MCF 10A (cell line): ENCODE measurements around the gene HEBP1. TPM values are rescaled to one million over a fixed set of nuclear protein-coding genes. Genes with fewer than 3 reads are reported as not detected.

Experiments
- BruUV-seq: library from RNA; stranded (reverse); fragments of 400-500 nt; replicated peaks from 2 replicates; lab custom pipeline; 2021; lab: Mats Ljungman, UMichigan
- CTCF ChIA-PET: fragments of 300-600 bp; sonication (Branson Sonifier 250); formaldehyde crosslinking; extraction: SDS; loops from one replicate; lab custom pipeline; 2021; ENCODE audit warnings: antibody characterized with exemption, inconsistent platforms; lab: Yijun Ruan, JAX
- POLR2A ChIA-PET: fragments of 300-600, 350-650 bp; sonication (Branson Sonifier 250); formaldehyde crosslinking; extraction: SDS; loops from one replicate; lab custom pipeline; 2020; ENCODE audit warnings: antibody characterized with exemption, inconsistent platforms; lab: Yijun Ruan, JAX
- DNase-seq: peaks from one replicate; pipeline ENCODE4 v3.0.0-alpha.2; 2018; ENCODE audit not compliant: unreplicated experiment
- H3K27ac Mint-ChIP-seq: one replicate; pipeline ENCODE4 v1.8.0; 2022; ENCODE audit warnings: mild to moderate bottlenecking, low read depth, mixed read lengths; ENCODE audit not compliant: unreplicated experiment
- H3K27me3 Mint-ChIP-seq: one replicate; pipeline ENCODE4 v1.8.0; 2022; ENCODE audit warnings: mixed read lengths; ENCODE audit not compliant: insufficient read depth, unreplicated experiment
- H3K36me3 Mint-ChIP-seq: one replicate; pipeline ENCODE4 v1.8.0; 2022; ENCODE audit warnings: mild to moderate bottlenecking, moderate library complexity, mixed read lengths; ENCODE audit not compliant: insufficient read depth, unreplicated experiment
- H3K4me1 Mint-ChIP-seq: one replicate; pipeline ENCODE4 v1.8.0; 2022; ENCODE audit warnings: mixed read lengths; ENCODE audit not compliant: insufficient read depth, unreplicated experiment
- H3K4me3 Mint-ChIP-seq: one replicate; pipeline ENCODE4 v1.8.0; 2022; ENCODE audit warnings: mild to moderate bottlenecking, moderate library complexity, mixed read lengths; ENCODE audit not compliant: unreplicated experiment
- H3K9me3 Mint-ChIP-seq: one replicate; pipeline ENCODE4 v1.8.0; 2022; ENCODE audit warnings: mixed read lengths; ENCODE audit not compliant: unreplicated experiment
- CTCF ChIP-seq: fragments of 200-600 bp; IDR thresholded peaks from one replicate; pipeline ENCODE4 v1.8.0; 2022; ENCODE audit warnings: antibody characterized with exemption, mild to moderate bottlenecking; ENCODE audit not compliant: unreplicated experiment
- intact Hi-C: fragments of 100-400 bp; cut with micrococcal nuclease; formaldehyde crosslinking; loops from 2 replicates; pipeline ENCODE4 v1.14.1; 2022
- total RNA-seq: library from RNA; stranded (reverse); gene quantifications from 2 replicates; pipeline ENCODE4 v1.2.3, GENCODE V29; 2022

Gene HEBP1
- total RNA-seq, 1 experiment from 2014 or later: 30.8 TPM

GRCh38 chr12:13001775-13002040, 1.6 kb upstream of the HEBP1 start:
- BruUV-seq: no TSS peak
- Mint-ChIP-seq H3K4me3 (peak overlapping the region; percentile 66), H3K27ac (no peak overlapping the region), H3K27me3 (no peaks in the 10 kb centered on the region), H3K36me3 (peaks cover 6% of the 10 kb centered on the region), H3K4me1 (peaks cover 33% of the 10 kb centered on the region), H3K9me3 (no peaks in the 10 kb centered on the region)
- POLR2A ChIA-PET: interaction anchor here (0.9 to 1.9 kb wide), 6 partner anchors 84 to 221 kb away, joined by 3 to 7 read pairs (median 4); partner anchors contain the start of gene EMP1
- no peak for TF ChIP-seq CTCF
- intact Hi-C loops: loop anchor here (1.0 to 5.0 kb wide), 4 partner anchors 207 to 1366 kb away; partner anchors contain the start of gene ATF7IP
- CTCF ChIA-PET: interaction anchor here (0.7 to 1.7 kb wide), 4 partner anchors 34 to 211 kb away, joined by 3 to 8 read pairs (median 4); no protein-coding TSS in a partner anchor
- no peak for DNase-seq

- peak; percentile 25 for TF ChIP-seq CTCF
- peaks cover 33% of the 10 kb centered on the region for H3K4me1 Mint-ChIP-seq
- ChIA-PET CTCF (interaction anchor here (0.6 to 1.7 kb wide), 5 partner anchors 35 to 353 kb away, joined by 3 to 8 read pairs (median 4); no protein-coding TSS in a partner anchor), POLR2A (interaction anchor here (0.5 to 1.9 kb wide), 18 partner anchors 37 to 1365 kb away, joined by 3 to 7 read pairs (median 4); partner anchors contain the start of genes ATF7IP, EMP1 and FAM234B)
- H3K36me3 Mint-ChIP-seq: peaks cover 6% of the 10 kb centered on the region
- peak overlapping the region; percentile 96 for H3K4me3 Mint-ChIP-seq
- no peaks in the 10 kb centered on the region for H3K27me3 Mint-ChIP-seq
- H3K27ac Mint-ChIP-seq: peak overlapping the region; percentile 50
- no peaks in the 10 kb centered on the region for H3K9me3 Mint-ChIP-seq
- BruUV-seq: no TSS peak
- DNase-seq: peak; percentile 49
- intact Hi-C loops: loop anchor here (1.0 to 5.0 kb wide), 6 partner anchors 93 to 1366 kb away; partner anchors contain the start of gene ATF7IP
These were observed 1.1 kb upstream of the HEBP1 start for GRCh38 chr12:13000925-13001774.

GRCh38 chr12:13000616-13000924, 505 bp upstream of the HEBP1 start:
- CTCF ChIA-PET: interaction anchor here (0.6 to 1.7 kb wide), 2 partner anchors 211 to 353 kb away, joined by 3 to 8 read pairs; no protein-coding TSS in a partner anchor
- POLR2A ChIA-PET: interaction anchor here (0.5 to 1.9 kb wide), 16 partner anchors 38 to 1365 kb away, joined by 3 to 7 read pairs (median 5); partner anchors contain the start of genes ATF7IP and FAM234B
- TF ChIP-seq CTCF: no peak
- DNase-seq: peak; percentile 54
- Mint-ChIP-seq H3K4me1 (peaks cover 33% of the 10 kb centered on the region), H3K9me3 (no peaks in the 10 kb centered on the region), H3K4me3 (peak overlapping the region; percentile 96), H3K27me3 (no peaks in the 10 kb centered on the region), H3K36me3 (peaks cover 6% of the 10 kb centered on the region), H3K27ac (peak overlapping the region; percentile 50)
- TSS peak; percentile 72 for BruUV-seq
- intact Hi-C loops: loop anchor here (1.0 to 5.0 kb wide), 5 partner anchors 94 to 1367 kb away; partner anchors contain the start of gene ATF7IP
